Effector memory CD8-positive, alpha-beta T cell (primary cell): Measurements from ENCODE around the gene EDEM1.
"Not testable (repeated sequence)": the region's sequence is repeated elsewhere in the genome, so short reads cannot be mapped to it uniquely, and the experiment has no call there.

Source experiments
- ATAC-seq: fragments of 150-1000 bp; cut with Tn5 transposase; replicated peaks from 2 replicates; pipeline ENCODE4 v1.10.0; 2021; ENCODE audit warnings: mild to moderate bottlenecking, moderate library complexity
- DNase-seq, 3 experiments: peaks; one replicate each; pipeline ENCODE4 v3.0.0; 2021
- H3K27ac Mint-ChIP-seq, 2 donors: one replicate each; pipeline ENCODE4 v1.8.0; 2022; ENCODE audit warnings: mild to moderate bottlenecking in 2 of 2, mixed read lengths in 2 of 2, moderate library complexity in 2 of 2
- H3K27me3 Mint-ChIP-seq, 2 donors: one replicate each; pipeline ENCODE4 v1.8.0; 2022; ENCODE audit warnings: mixed read lengths in 2 of 2
- H3K36me3 Mint-ChIP-seq: one replicate; pipeline ENCODE4 v1.8.0; 2022; ENCODE audit warnings: mild to moderate bottlenecking, moderate library complexity, mixed read lengths; ENCODE audit not compliant: insufficient read depth
- H3K4me1 Mint-ChIP-seq, 2 donors: one replicate each; pipeline ENCODE4 v1.8.0; 2022; ENCODE audit warnings: low read depth in 2 of 2, mixed read lengths in 2 of 2
- H3K4me3 Mint-ChIP-seq, 2 donors: one replicate each; pipeline ENCODE4 v1.8.0; 2022; ENCODE audit warnings: mild to moderate bottlenecking in 2 of 2, mixed read lengths in 2 of 2, moderate library complexity in 2 of 2
- H3K9me3 Mint-ChIP-seq, 2 donors: one replicate each; pipeline ENCODE4 v1.8.0; 2022; ENCODE audit warnings: mixed read lengths in 2 of 2

Gene EDEM1

DNA sequence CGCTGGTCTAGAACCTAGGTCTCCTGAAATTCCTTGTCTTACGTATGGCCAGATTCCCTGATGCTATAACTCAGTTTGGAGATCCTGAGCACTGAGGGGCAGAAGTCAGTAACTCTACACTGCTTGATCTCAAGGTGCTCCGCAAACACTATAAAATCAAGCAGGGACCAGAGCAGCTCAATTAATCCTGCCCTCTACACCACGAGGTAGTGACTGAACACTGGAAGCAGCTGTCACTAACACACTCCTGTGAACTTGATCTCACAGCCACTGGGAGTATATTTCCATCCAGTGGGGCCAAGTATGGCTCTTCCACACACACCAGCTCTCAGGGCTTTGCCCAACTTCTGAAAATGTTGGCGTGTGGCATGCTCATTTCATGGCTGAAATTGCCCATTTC is 51.0 kb downstream of the EDEM1 start:
- Mint-ChIP-seq H3K36me3 (no peaks in the 10 kb centered on the region), H3K4me3 (no peak overlapping the region), H3K27me3 (no peaks in the 10 kb centered on the region), H3K9me3 (no peaks in the 10 kb centered on the region), H3K27ac (no peak overlapping the region), H3K4me1 (no peaks in the 10 kb centered on the region)
- no peak for DNase-seq
- ATAC-seq, result no peak

DNA sequence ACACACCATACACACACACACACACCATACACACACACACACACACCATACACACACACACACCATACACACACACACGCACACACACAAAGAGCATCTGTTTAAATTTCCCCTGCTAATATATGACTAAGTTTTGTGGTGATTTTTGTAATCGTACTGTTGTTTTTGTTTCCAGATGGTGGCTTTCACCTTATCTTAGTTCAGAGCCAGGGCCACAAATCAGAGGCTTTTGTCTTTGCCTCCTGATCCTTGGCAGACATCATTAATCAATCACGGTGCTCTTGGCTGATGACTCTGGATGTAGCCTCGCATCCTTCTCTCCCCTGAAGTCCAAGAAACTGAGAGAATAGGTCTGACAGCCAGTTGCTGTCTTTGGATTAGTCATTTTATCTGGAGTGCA is 52.1 kb downstream of the EDEM1 start:
- Mint-ChIP-seq H3K4me3 (no peak overlapping the region), H3K9me3 (peaks cover 0 to 9% of the 10 kb centered on the region in 2 donors), H3K36me3 (no peaks in the 10 kb centered on the region), H3K27ac (no peak overlapping the region), H3K4me1 (no peaks in the 10 kb centered on the region), H3K27me3 (no peaks in the 10 kb centered on the region)
- no peak for DNase-seq
- no peak for ATAC-seq

DNA sequence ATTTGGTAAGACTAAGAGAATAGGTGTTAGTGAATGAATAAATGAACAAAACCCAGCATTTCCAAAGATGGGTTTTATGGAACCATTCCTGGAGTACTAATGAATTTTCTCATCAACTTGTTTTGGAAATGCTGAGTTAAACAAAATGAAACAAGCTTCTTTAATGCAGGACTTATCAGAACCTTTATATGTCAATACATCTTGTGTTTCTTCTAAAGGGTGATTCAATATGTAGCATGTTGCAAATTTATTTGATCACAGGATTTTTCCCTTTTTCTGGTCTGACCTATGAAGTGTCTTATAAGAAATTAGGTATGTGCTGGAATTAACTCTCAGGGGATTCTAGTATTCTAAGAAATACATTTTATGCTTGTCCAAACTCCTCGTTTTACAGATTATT is 53.2 kb downstream of the EDEM1 start:
- DNase-seq (no peak), ATAC-seq (no peak)
- peaks cover 1 to 2% of the 10 kb centered on the region in 2 donors for H3K4me1 Mint-ChIP-seq
- H3K4me3 Mint-ChIP-seq, result no peak overlapping the region
- H3K36me3 Mint-ChIP-seq, result no peaks in the 10 kb centered on the region
- H3K9me3 Mint-ChIP-seq, result peaks cover 0 to 9% of the 10 kb centered on the region in 2 donors
- no peak overlapping the region for H3K27ac Mint-ChIP-seq
- H3K27me3 Mint-ChIP-seq, result no peaks in the 10 kb centered on the region

DNA sequence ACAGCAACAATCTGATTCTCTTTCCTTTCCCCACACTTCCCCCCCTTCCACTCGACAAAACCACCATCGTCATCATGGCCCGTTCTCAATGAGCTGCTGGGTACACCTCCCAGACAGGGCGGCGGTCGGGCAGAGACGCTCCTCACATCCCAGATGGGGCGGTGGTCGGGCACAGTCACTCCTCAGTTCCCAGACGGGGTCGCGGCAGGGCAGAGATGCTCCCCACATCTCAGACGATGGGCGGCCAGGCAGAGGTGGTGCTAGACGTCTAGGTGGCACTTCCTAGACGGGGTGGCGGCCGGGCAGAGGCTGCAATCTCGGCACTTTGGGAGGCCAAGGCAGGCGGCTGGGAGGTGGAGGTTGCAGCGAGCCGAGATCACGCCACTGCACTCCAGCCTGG is 55.3 kb downstream of the EDEM1 start:
- H3K27me3 Mint-ChIP-seq, H3K36me3 Mint-ChIP-seq, H3K4me1 Mint-ChIP-seq, H3K27ac Mint-ChIP-seq, ATAC-seq, H3K9me3 Mint-ChIP-seq, H3K4me3 Mint-ChIP-seq, DNase-seq: not testable (repeated sequence)

DNA sequence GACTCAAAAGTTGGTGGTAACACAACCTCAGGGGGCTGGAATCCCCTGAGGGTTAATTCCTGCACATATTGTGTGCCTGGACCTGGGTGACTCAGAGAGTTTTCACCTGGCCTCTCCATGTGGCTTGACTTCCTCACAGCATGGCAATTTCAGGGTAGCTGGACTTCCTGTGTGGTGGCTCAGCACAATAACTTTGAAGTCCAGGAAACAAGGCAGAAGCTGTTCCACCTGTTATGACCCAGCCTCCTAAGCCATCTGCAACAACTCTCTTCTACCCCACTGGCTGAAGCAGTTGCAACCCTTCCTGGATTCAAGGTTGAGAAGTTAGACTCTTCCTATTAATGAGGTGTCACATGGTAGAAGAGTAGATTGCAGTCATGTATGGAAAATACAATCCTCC is 58.4 kb downstream of the EDEM1 start:
- H3K36me3 Mint-ChIP-seq, result no peaks in the 10 kb centered on the region
- peaks cover 0 to 9% of the 10 kb centered on the region in 2 donors for H3K9me3 Mint-ChIP-seq
- DNase-seq, result no peak
- peaks cover 3% of the 10 kb centered on the region in 2 donors for H3K4me1 Mint-ChIP-seq
- ATAC-seq, result no peak
- H3K27ac Mint-ChIP-seq, result no peak overlapping the region
- no peaks in the 10 kb centered on the region for H3K27me3 Mint-ChIP-seq
- H3K4me3 Mint-ChIP-seq, result no peak overlapping the region

DNA sequence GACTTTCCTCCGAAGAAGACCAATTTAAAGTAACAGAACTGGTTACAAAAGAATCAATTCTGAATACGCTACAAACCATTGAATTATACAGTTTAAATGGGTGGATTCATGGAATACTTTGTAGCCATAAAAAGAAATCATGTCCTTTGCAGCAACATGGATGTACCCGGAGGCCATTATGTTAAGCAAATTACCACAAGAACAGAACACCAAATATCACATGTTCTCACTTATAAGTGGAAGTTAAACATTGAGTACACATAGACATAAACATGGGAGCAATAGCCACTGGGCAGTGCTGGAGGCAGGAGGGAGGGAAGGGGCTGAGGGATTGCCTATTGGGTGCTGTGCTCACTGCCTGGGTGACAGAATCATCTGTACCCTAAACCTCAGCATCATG is 61.3 kb downstream of the EDEM1 start:
- no peak for DNase-seq
- no peaks in the 10 kb centered on the region for H3K27me3 Mint-ChIP-seq
- peaks cover 0 to 6% of the 10 kb centered on the region in 2 donors for H3K9me3 Mint-ChIP-seq
- no peak overlapping the region for H3K27ac Mint-ChIP-seq
- no peak for ATAC-seq
- H3K4me1 Mint-ChIP-seq, result peaks cover 3% of the 10 kb centered on the region in 2 donors
- no peak overlapping the region for H3K4me3 Mint-ChIP-seq
- no peaks in the 10 kb centered on the region for H3K36me3 Mint-ChIP-seq

DNA sequence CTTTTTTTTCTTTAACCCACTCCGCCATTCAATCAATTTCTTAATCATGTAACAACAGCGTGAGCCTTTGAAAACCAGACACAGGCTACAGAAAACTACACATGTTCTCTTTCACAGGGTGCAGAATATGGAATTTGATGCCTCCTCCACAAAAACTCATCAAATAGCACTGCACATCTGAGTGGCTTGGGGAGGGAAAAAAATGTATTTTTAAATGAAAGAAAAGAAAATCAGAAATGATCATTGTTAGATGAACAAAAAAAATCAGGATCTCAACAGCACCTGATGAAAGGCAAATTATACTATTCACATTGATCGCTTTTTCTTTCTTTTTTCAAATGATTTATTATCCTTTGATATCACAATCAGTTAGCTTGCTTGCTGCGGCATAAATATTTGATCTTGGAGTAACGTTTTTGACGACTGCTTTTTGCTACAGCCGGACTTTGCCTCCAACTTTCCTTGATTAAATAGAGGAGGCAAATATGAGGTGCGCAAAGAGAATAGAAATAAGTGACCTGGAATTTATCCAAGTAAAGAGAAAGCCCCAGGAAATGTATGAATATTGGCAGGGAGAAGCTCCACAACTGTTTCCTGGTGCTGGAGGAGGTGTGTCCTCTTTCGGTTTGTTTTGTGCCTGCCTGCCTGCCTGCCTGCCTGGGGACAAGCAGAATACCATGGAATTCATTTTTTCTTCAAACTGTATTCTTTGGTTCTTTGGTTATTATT is 63.1 kb downstream of the EDEM1 start:
- Mint-ChIP-seq H3K4me1 (peaks cover 2 to 3% of the 10 kb centered on the region in 2 donors), H3K27ac (no peak overlapping the region), H3K9me3 (no peaks in the 10 kb centered on the region), H3K4me3 (no peak overlapping the region), H3K27me3 (no peaks in the 10 kb centered on the region), H3K36me3 (no peaks in the 10 kb centered on the region)
- ATAC-seq (no peak), DNase-seq (no peak)

DNA sequence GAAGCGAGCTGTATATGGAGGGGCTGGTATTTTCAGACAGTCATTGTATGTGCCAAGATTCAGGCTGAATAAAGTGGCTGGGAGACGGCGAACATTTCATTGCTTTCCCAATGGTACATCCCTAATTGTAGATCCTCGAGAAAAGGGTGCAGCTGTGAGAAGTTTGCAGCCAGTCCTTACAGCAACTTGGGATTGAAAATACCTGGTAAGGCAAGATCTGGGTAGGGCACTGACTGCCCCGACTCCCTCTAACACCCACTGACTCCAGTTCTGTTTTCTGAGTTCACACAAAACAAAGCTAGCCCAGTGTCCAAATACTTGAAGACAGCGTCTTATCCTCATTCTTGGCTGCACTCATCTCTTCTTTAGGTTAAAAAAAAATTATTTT is 63.7 kb downstream of the EDEM1 start:
- no peak overlapping the region for H3K4me3 Mint-ChIP-seq
- ATAC-seq (no peak), DNase-seq (no peak)
- H3K27ac Mint-ChIP-seq, result no peak overlapping the region
- no peaks in the 10 kb centered on the region for H3K27me3 Mint-ChIP-seq
- no peaks in the 10 kb centered on the region for H3K9me3 Mint-ChIP-seq
- H3K4me1 Mint-ChIP-seq, result no peaks in the 10 kb centered on the region
- no peaks in the 10 kb centered on the region for H3K36me3 Mint-ChIP-seq

DNA sequence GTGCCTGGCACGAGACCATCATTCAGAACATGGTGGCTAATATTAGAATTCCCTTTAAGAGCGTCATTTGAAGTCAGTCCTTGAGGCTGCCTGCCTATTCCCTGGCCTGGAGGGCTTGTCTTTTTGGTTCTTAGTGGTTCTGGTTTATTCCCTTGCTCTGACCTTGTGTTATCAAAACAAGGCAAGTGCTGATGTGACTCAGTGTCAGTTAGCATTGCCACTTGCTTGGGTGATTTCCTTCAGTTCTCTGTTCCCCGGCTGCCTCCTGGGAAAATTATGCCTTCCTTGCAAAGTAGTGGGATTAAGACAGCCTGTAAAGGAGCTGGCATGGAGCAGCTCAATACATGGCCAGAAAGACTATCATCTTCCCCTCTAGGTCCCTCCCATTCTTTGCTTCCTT is 64.6 kb downstream of the EDEM1 start:
- H3K36me3 Mint-ChIP-seq, result no peaks in the 10 kb centered on the region
- no peaks in the 10 kb centered on the region for H3K4me1 Mint-ChIP-seq
- H3K4me3 Mint-ChIP-seq, result no peak overlapping the region
- H3K27me3 Mint-ChIP-seq, result peaks cover 0 to 4% of the 10 kb centered on the region in 2 donors
- no peak for ATAC-seq
- no peak for DNase-seq
- H3K9me3 Mint-ChIP-seq, result no peaks in the 10 kb centered on the region
- H3K27ac Mint-ChIP-seq, result no peak overlapping the region

DNA sequence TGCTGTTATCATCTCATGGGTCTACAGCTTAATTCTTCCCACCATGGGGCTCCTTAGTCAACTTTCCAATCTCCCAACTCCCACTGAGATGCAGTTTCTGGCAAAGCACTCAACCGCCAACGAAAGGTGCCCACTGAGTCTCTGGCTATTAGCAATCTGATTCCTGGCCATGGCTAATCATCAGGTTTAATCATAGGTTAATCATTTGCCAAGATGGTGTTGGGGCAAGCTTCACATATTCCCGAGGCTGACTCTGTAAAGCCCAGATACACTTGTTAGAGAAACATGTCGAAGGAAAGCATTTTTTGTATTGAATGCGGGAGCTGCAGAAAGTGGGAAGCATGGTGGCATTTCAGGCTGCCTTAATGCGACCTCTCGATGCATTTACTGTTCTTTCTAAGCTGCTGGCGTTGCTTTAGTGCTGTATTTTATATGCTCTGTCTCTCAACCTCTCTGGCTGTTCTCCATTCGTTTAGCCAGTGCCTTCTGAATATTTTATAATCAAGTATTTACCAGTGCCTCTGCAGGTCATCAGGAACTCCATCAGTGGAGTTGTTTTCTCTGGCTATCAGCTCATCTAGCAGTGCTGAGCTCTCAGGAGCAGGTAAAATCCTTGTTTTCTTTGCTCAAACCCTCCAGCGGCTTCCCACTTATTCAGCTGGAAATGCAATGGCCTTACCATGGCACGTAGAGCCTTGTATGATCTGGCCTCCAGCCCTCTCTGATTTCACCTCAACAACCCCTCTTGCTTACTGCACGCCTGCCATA is 67.0 kb downstream of the EDEM1 start:
- H3K4me1 Mint-ChIP-seq, result no peaks in the 10 kb centered on the region
- H3K4me3 Mint-ChIP-seq, result no peak overlapping the region
- no peak overlapping the region for H3K27ac Mint-ChIP-seq
- DNase-seq (no peak), ATAC-seq (no peak)
- H3K9me3 Mint-ChIP-seq, result no peaks in the 10 kb centered on the region
- H3K27me3 Mint-ChIP-seq, result peaks cover 0 to 6% of the 10 kb centered on the region in 2 donors
- H3K36me3 Mint-ChIP-seq, result no peaks in the 10 kb centered on the region

DNA sequence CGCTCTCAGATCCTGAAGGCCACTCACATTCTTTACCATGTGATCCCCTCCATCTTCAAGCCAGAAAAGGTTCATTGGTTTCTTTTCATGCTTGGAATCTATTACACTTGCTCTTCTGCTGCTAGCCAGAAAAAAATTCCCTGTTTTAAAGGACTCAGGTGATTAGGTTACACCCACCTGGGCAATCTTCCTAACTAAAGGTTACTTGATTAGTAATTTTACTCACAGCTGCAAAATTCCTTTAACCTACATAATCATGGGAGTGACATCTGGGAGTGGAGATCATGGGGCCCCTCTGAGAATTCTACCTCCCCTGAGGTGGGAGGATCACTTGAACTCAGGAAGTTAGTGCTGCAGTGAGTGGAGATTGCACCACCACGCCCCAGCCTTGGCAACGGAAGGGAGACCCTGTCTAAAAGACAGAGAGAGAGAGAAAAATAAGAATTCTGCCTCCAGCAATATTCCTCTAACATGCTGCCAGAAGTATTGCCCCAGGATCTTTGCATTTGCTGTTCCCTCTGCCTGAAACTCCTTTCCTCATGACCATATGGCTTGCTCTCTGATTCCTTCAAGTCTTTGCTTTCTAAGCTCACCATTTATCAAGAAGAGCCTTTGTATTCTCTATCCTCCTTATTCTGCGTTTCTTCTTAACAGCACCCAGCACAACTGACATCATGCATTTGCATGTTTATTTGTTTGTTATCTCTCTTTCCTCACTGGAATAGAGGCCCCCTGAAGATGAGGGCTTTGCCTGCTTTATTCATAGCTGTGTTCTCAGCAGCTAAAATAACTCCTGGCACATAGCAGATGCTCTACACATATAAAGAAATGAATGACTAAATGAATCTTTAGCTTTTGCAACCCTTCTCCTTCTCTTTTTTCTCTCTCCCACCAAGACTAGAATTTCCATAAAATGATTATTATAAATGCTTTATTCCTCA is 68.2 kb downstream of the EDEM1 start:
- Mint-ChIP-seq H3K4me1 (no peaks in the 10 kb centered on the region), H3K4me3 (no peak overlapping the region), H3K9me3 (no peaks in the 10 kb centered on the region)

DNA sequence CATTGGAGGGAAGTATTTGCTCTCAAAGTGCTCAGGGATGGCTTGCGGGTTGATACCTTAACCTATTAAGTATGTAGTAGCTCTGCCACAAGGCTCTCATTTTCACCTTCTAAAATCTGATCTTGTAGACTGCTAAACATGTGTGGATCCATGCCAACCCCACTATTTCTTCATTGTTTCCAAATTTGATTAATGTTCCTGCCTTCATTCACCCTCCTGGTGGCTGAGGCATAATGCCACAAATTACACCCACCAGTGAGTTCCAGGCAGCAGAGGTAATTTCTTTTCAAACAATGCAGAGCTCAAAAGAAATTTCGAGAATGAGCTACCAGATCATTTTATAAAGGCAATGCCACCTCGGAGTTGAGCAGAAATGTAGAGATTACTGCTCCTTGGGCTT is 71.0 kb downstream of the EDEM1 start:
- H3K4me3 Mint-ChIP-seq, result no peak overlapping the region
- H3K36me3 Mint-ChIP-seq, result no peaks in the 10 kb centered on the region
- ATAC-seq (no peak), DNase-seq (no peak)
- no peaks in the 10 kb centered on the region for H3K9me3 Mint-ChIP-seq
- H3K27ac Mint-ChIP-seq, result no peak overlapping the region
- H3K27me3 Mint-ChIP-seq, result peaks cover 0 to 6% of the 10 kb centered on the region in 2 donors
- peaks cover 0 to 3% of the 10 kb centered on the region in 2 donors for H3K4me1 Mint-ChIP-seq

More for the DNA sequence above, 68.2 kb downstream of the EDEM1 start:
- DNase-seq (no peak), ATAC-seq (no peak)
- Mint-ChIP-seq H3K36me3 (no peaks in the 10 kb centered on the region), H3K27ac (no peak overlapping the region), H3K27me3 (peaks cover 0 to 6% of the 10 kb centered on the region in 2 donors)

DNA sequence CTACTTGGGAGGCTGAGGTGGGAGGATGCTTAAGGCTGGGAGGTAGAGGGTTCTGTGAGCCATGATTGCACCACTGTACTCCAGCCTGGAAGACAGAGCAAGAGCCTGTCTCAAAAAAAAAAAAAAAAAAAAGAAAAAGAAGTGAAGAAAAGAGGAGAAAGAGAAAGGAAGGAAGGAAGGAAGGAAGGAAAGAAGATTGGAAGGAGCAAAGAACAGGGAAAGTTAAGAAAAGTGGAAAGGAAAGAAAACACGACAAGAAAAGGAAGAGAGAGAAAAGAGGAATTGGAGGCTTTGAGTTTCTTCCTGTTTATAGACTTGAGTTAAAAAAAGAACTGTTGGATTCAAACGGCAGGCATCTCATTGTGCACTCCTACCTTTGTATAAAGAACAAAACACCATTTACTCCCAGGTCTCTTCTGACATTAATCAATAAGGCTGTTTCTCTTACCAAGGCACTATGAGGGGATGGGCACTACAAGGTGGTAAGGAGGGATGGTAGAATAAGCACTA is 73.5 kb downstream of the EDEM1 start:
- H3K9me3 Mint-ChIP-seq, result no peaks in the 10 kb centered on the region
- H3K4me1 Mint-ChIP-seq, result peaks cover 0 to 3% of the 10 kb centered on the region in 2 donors
- no peaks in the 10 kb centered on the region for H3K36me3 Mint-ChIP-seq
- no peak overlapping the region for H3K27ac Mint-ChIP-seq
- ATAC-seq (no peak), DNase-seq (no peak)
- H3K4me3 Mint-ChIP-seq, result no peak overlapping the region
- H3K27me3 Mint-ChIP-seq, result peaks cover 0 to 6% of the 10 kb centered on the region in 2 donors
